Activated naive CD8-positive, alpha-beta T cell treated with anti-CD3 and anti-CD28 coated beads, Interleukin-2, amount 10 ng/mL, durations not matched to agents 7 days and 5 days (primary cell): ENCODE data around the gene AFF3. TPM values are rescaled to one million over a fixed set of nuclear protein-coding genes. Genes with fewer than 3 reads are reported as not detected.

Experiments
- ATAC-seq: fragments of 150-1000 bp; cut with Tn5 transposase; one replicate; pipeline ENCODE4 v1.10.0; 2021; ENCODE audit warnings: low read depth, moderate library complexity
- POLR2A ChIA-PET: fragments of 350-600 bp; sonication (Branson Sonifier 250); formaldehyde crosslinking; loops from one replicate; lab custom pipeline; 2021; ENCODE audit warnings: antibody characterized with exemption; lab: Charles Lee
- DNase-seq: peaks from one replicate; pipeline ENCODE4 v3.0.0; 2021
- H3K27ac Mint-ChIP-seq: one replicate; pipeline ENCODE4 v1.8.0; 2022; ENCODE audit warnings: mild to moderate bottlenecking, mixed read lengths
- H3K27me3 Mint-ChIP-seq: one replicate; pipeline ENCODE4 v1.8.0; 2022; ENCODE audit warnings: mild to moderate bottlenecking, moderate library complexity, mixed read lengths
- H3K36me3 Mint-ChIP-seq: one replicate; pipeline ENCODE4 v1.8.0; 2021; ENCODE audit warnings: mild to moderate bottlenecking, mixed read lengths
- H3K4me1 Mint-ChIP-seq: one replicate; pipeline ENCODE4 v1.8.0; 2021; ENCODE audit warnings: mixed read lengths
- H3K4me3 Mint-ChIP-seq: one replicate; pipeline ENCODE4 v1.8.0; 2022; ENCODE audit warnings: mild to moderate bottlenecking, moderate library complexity, mixed read lengths
- H3K9me3 Mint-ChIP-seq: one replicate; pipeline ENCODE4 v1.8.0; 2021; ENCODE audit warnings: mixed read lengths
- total RNA-seq, 2 experiments: library from RNA; stranded (reverse); gene quantifications; one replicate each; pipeline ENCODE4 v1.2.3, GENCODE V29; 2021

The AFF3 gene
- total RNA-seq, 2 experiments from 2014 or later = 1.8 to 2.2 TPM

DNA sequence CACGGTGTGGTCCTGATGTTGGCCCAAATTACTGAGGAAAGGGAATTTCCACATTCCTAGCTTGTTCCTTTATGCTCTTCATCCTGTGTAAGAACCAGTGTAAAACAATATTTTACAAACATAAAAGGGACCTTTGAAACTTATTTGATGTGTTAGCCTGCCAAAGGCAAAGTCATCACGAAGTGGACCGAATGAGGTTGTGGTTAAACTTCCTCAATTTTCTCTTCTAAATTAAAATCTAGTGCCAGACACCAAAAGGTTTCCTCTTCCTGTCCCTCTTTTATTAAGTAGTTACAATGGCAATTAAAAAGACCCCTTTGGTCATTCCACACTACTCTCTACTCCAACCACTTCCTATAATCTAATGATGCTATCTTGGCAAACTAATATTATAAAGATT lies 279.8 kb downstream of the AFF3 start:
- no peak for ATAC-seq
- Mint-ChIP-seq H3K36me3 (no peaks in the 10 kb centered on the region), H3K9me3 (no peaks in the 10 kb centered on the region), H3K4me1 (peaks cover 10% of the 10 kb centered on the region), H3K27ac (no peak overlapping the region), H3K27me3 (peaks cover 14% of the 10 kb centered on the region), H3K4me3 (no peak overlapping the region)
- POLR2A ChIA-PET = no interaction called here
- DNase-seq = no peak

DNA sequence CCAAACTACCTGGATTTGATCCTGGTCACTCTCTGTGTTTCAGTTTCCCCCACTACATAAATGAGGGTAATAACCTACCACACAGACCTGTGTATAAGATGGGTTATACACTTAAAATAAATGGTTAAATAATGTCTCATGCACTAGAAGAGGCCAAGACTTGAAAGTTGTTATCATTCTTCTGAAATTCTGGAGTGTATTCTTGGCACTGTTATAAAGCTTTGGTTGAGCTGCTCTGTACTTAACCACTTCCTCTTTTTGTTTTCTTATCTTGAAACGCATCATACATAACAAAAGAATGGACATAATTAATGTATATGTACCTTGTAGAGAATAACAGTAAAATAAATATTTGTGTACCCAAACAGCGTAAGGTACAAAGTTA lies 281.0 kb downstream of the AFF3 start:
- Mint-ChIP-seq H3K27me3 (peaks cover 14% of the 10 kb centered on the region), H3K36me3 (no peaks in the 10 kb centered on the region), H3K4me3 (no peak overlapping the region), H3K4me1 (peaks cover 10% of the 10 kb centered on the region), H3K9me3 (no peaks in the 10 kb centered on the region), H3K27ac (no peak overlapping the region)
- POLR2A ChIA-PET = no interaction called here
- DNase-seq (no peak), ATAC-seq (no peak)

- Mint-ChIP-seq H3K27me3 (peaks cover 14% of the 10 kb centered on the region), H3K27ac (no peak overlapping the region), H3K9me3 (no peaks in the 10 kb centered on the region), H3K4me1 (peaks cover 10% of the 10 kb centered on the region), H3K36me3 (no peaks in the 10 kb centered on the region), H3K4me3 (no peak overlapping the region)
- POLR2A ChIA-PET = no interaction called here
- ATAC-seq (no peak), DNase-seq (no peak)
These were observed 281.5 kb downstream of the AFF3 start for GRCh38 chr2:99860720-99861375.

GRCh38 chr2:99858951-99859596 lies 283.3 kb downstream of the AFF3 start:
- peaks cover 11% of the 10 kb centered on the region for H3K27me3 Mint-ChIP-seq
- POLR2A ChIA-PET = no interaction called here

DNA sequence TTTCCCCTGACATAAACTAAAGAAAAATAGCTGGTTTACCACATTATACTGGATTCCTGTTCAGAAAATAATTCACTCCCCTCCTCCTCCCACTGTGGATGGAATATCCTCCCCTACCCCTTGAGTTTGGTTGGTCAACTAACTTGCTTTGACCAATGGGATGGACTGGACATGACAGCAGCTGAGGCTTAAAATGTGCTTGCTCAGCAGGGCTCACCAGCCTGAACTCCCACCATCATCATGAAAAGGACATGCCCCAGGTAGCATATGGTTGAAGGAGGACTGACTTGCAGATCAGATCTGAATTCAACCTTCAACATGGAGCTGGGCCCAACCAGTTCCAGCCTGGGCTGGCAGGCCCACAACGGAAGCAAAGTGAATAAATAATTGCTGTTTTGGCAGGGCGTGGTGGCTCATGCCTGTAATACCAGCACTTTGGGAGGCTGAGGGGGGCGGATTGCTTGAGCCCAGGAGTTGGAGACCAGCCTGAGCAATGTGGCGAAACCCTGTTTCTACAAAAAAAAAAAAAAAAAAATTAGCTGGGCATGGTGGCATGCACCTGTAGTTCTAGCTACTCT lies 284.4 kb downstream of the AFF3 start:
- POLR2A ChIA-PET = no interaction called here
- H3K4me1 Mint-ChIP-seq = peaks cover 10% of the 10 kb centered on the region
- H3K27me3 Mint-ChIP-seq = peaks cover 5% of the 10 kb centered on the region
- ATAC-seq (no peak), DNase-seq (no peak)
- no peaks in the 10 kb centered on the region for H3K36me3 Mint-ChIP-seq
- H3K9me3 Mint-ChIP-seq = no peaks in the 10 kb centered on the region
- H3K27ac Mint-ChIP-seq = no peak overlapping the region
- H3K4me3 Mint-ChIP-seq = no peak overlapping the region

More at GRCh38 chr2:99858951-99859596, 283.3 kb downstream of the AFF3 start:
- no peaks in the 10 kb centered on the region for H3K36me3 Mint-ChIP-seq
- H3K27ac Mint-ChIP-seq = no peak overlapping the region
- no peak overlapping the region for H3K4me3 Mint-ChIP-seq
- peaks cover 10% of the 10 kb centered on the region for H3K4me1 Mint-ChIP-seq
- ATAC-seq (no peak), DNase-seq (no peak)
- no peaks in the 10 kb centered on the region for H3K9me3 Mint-ChIP-seq

DNA sequence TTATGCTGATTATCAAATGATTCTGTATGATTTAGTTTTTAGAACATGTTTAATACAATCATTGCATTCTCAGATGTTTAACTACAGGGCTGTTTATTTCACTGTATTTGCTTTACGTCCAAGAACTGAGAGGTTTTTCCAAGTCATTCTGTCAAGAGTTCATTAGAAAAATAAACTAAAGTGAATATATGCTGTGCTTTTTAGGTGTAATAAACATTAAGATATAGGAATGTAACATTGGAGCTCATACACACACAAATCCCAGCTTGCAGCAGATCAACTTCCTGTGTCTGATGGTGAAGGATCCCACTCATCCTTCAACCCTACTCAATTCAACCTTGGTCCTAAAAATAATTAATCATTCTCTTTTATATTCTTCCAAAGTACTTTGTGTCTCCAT lies 285.0 kb downstream of the AFF3 start:
- DNase-seq = no peak
- peaks cover 5% of the 10 kb centered on the region for H3K27me3 Mint-ChIP-seq
- no peaks in the 10 kb centered on the region for H3K9me3 Mint-ChIP-seq
- POLR2A ChIA-PET = no interaction called here
- no peak for ATAC-seq
- H3K4me3 Mint-ChIP-seq = no peak overlapping the region
- no peak overlapping the region for H3K27ac Mint-ChIP-seq
- no peaks in the 10 kb centered on the region for H3K36me3 Mint-ChIP-seq
- H3K4me1 Mint-ChIP-seq = peaks cover 8% of the 10 kb centered on the region

- DNase-seq = no peak
- Mint-ChIP-seq H3K4me3 (no peak overlapping the region), H3K9me3 (no peaks in the 10 kb centered on the region), H3K27me3 (peaks cover 5% of the 10 kb centered on the region), H3K4me1 (peaks cover 2% of the 10 kb centered on the region), H3K36me3 (no peaks in the 10 kb centered on the region), H3K27ac (no peak overlapping the region)
- POLR2A ChIA-PET = no interaction called here
- no peak for ATAC-seq
These were observed 286.3 kb downstream of the AFF3 start for GRCh38 chr2:99856119-99856518.

GRCh38 chr2:99854236-99854852 lies 288.0 kb downstream of the AFF3 start:
- Mint-ChIP-seq H3K4me3 (no peak overlapping the region), H3K36me3 (no peaks in the 10 kb centered on the region), H3K9me3 (no peaks in the 10 kb centered on the region), H3K4me1 (no peaks in the 10 kb centered on the region), H3K27ac (no peak overlapping the region), H3K27me3 (peaks cover 5% of the 10 kb centered on the region)
- DNase-seq = no peak
- POLR2A ChIA-PET = no interaction called here
- ATAC-seq = no peak

DNA sequence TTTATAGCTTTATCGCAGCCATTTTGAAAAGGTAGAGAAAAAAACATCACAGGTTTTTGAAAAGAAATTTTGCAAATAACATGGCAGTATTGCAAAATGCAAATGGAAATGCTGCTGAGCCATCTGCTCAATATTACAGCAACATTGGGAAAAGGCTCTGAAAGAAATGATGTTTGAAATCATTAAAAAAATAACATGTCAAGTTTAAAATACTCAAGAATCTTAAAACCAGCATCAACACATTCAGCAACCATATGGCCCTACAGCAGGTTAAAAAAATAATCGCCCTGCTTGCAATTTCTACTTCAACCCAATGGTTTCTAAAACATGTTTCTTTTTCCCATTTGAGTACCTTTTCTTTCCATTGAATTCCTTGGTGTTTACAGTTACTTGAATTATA lies 289.4 kb downstream of the AFF3 start:
- POLR2A ChIA-PET = no interaction called here
- H3K4me3 Mint-ChIP-seq = no peak overlapping the region
- H3K27me3 Mint-ChIP-seq = no peaks in the 10 kb centered on the region

DNA sequence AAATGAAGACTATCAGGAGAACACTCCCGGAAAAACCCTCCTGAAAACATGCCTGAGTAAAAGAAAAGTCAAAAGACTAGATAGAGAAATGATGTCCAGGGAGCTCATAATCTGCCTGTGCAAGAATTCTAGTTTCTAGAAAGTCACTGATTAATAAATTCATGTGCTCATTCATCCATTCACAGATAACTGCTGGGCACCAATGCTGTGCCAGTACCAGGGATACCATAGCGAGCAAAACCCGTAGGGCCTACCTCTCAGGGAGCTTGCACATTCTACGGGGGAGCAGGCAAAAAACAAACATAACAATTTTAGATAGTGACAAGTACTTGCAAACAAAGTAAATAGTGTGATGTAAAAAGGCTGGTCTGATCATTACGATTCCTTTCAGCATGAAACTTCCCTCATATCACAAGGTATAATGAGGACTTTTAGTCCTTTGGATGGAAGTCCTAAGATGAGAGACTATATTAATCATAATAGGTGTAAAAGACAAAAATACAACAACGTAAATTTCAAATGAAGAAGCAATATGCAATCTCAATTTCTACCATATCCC lies 289.9 kb downstream of the AFF3 start:
- Mint-ChIP-seq H3K4me3 (no peak overlapping the region), H3K36me3 (no peaks in the 10 kb centered on the region), H3K27me3 (no peaks in the 10 kb centered on the region), H3K4me1 (no peaks in the 10 kb centered on the region), H3K9me3 (no peaks in the 10 kb centered on the region), H3K27ac (no peak overlapping the region)
- POLR2A ChIA-PET = no interaction called here
- ATAC-seq = no peak
- DNase-seq = no peak

More for the DNA sequence above, 289.4 kb downstream of the AFF3 start:
- Mint-ChIP-seq H3K9me3 (no peaks in the 10 kb centered on the region), H3K36me3 (no peaks in the 10 kb centered on the region), H3K27ac (no peak overlapping the region), H3K4me1 (no peaks in the 10 kb centered on the region)
- DNase-seq (no peak), ATAC-seq (no peak)

DNA sequence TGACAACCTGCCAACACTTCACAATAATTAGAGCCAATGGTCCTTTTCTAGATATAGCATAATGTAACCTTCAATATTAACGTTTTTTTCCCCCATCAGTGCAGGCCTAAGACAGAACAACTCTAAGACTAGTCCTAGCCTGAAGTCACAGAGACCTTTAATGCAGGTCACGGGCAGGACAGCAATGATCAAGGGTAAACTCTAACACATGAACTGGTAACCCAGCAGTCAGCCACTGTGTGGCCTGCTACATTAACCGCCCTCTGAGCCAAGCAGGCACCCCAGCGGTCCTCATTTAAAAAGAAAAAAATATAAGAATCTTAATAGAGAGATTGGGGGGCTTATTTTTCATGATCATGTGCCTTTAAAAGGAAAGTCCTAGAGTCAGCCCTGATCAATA lies 290.6 kb downstream of the AFF3 start:
- Mint-ChIP-seq H3K9me3 (no peaks in the 10 kb centered on the region), H3K27ac (no peak overlapping the region), H3K36me3 (no peaks in the 10 kb centered on the region), H3K4me3 (no peak overlapping the region), H3K4me1 (no peaks in the 10 kb centered on the region), H3K27me3 (no peaks in the 10 kb centered on the region)
- no peak for ATAC-seq
- DNase-seq = no peak
- POLR2A ChIA-PET = no interaction called here

GRCh38 chr2:99851089-99851488 lies 291.3 kb downstream of the AFF3 start:
- POLR2A ChIA-PET = no interaction called here
- no peak for ATAC-seq
- Mint-ChIP-seq H3K9me3 (no peaks in the 10 kb centered on the region), H3K36me3 (no peaks in the 10 kb centered on the region), H3K27ac (no peak overlapping the region), H3K4me1 (no peaks in the 10 kb centered on the region), H3K4me3 (no peak overlapping the region), H3K27me3 (no peaks in the 10 kb centered on the region)
- DNase-seq = no peak

GRCh38 chr2:99850084-99850710 lies 292.2 kb downstream of the AFF3 start:
- ATAC-seq (no peak), DNase-seq (no peak)
- no peaks in the 10 kb centered on the region for H3K36me3 Mint-ChIP-seq
- no peak overlapping the region for H3K27ac Mint-ChIP-seq
- no peaks in the 10 kb centered on the region for H3K9me3 Mint-ChIP-seq
- no peaks in the 10 kb centered on the region for H3K27me3 Mint-ChIP-seq
- no peak overlapping the region for H3K4me3 Mint-ChIP-seq
- no peaks in the 10 kb centered on the region for H3K4me1 Mint-ChIP-seq
- POLR2A ChIA-PET = no interaction called here
